ENCODE data around the gene SLC16A12.

Gene SLC16A12

GRCh38 chr10:89563311-89563710 is 27.9 kb upstream of the SLC16A12 start:
- Histone ChIP-seq H3K4me2 (no peak overlapping the region), H3K27me3 (ENCODE audit: insufficient read depth, low read depth) (no peaks in the 10 kb centered on the region), H3K79me2 (ENCODE audit: insufficient read depth, low read depth) (no peaks in the 10 kb centered on the region), H3K4me3 (IDR thresholded peaks at IDR 0.05; ENCODE audit: insufficient read depth, low read depth, low read length) (no peak overlapping the region), H2AFZ (ENCODE audit: low read depth) (no peak overlapping the region), H3K27ac (no peak overlapping the region), H4K20me1 (ENCODE audit: insufficient read depth) (no peaks in the 10 kb centered on the region), H3K9ac (no peak overlapping the region), H3K36me3 (ENCODE audit: insufficient read depth) (no peaks in the 10 kb centered on the region), H3K4me1 (ENCODE audit: low read depth, poor library complexity, severe bottlenecking) (no peaks in the 10 kb centered on the region)
- TF ChIP-seq CTCF (conservative IDR thresholded peaks at IDR 0.05; ENCODE audit: low read depth, low read length): no peak

GRCh38 chr10:89556600-89556999 is 21.2 kb upstream of the SLC16A12 start:
- H3K4me3 ChIP-seq (IDR thresholded peaks at IDR 0.05; ENCODE audit: insufficient read depth, low read depth, low read length): no peak overlapping the region
- H3K4me2 ChIP-seq: no peak overlapping the region
- no peaks in the 10 kb centered on the region for H3K4me1 ChIP-seq (ENCODE audit: low read depth, poor library complexity, severe bottlenecking)
- no peaks in the 10 kb centered on the region for H3K36me3 ChIP-seq (ENCODE audit: insufficient read depth)
- no peaks in the 10 kb centered on the region for H3K79me2 ChIP-seq (ENCODE audit: insufficient read depth, low read depth)
- H3K9ac ChIP-seq: no peak overlapping the region
- H3K27me3 ChIP-seq (ENCODE audit: insufficient read depth, low read depth): no peaks in the 10 kb centered on the region
- no peak overlapping the region for H3K27ac ChIP-seq
- no peaks in the 10 kb centered on the region for H4K20me1 ChIP-seq (ENCODE audit: insufficient read depth)
- TF ChIP-seq CTCF (conservative IDR thresholded peaks at IDR 0.05; ENCODE audit: low read depth, low read length): no peak
- no peak overlapping the region for H2AFZ ChIP-seq (ENCODE audit: low read depth)

DNA sequence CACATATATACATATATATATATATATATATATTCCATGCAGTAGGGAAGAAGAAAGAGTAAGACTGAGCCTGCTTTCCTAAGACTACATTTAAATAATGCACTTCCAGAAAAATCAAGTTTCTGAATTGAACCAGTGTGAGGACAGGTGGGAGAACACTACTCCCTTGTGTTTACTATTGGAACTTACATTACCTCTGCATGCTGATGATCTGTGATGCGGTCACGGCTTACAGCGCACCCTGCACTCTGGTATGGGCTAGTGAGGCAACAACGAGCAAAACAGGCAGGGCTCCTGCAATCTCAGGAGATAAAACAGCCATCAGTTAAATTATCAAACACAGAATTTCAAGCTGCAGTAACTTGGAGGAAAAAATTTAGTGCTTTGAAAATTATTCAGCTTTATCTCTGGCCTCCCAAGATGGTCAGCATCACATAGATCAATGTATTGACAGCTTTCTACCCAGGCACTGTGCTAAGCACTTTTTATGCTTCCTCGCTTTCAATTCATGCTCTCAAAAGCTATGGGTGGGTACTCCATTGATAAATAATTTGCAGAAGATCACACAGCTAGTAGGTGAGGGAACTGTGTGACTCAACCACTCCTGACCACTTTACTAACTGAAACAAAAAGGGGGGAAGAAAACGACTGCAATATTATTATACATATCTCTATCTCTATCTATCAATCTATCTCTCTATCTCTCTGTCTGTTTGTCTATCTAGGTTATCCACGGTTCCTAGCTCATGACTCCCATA is 20.5 kb upstream of the SLC16A12 start:
- Histone ChIP-seq H4K20me1 (ENCODE audit: insufficient read depth) (no peaks in the 10 kb centered on the region), H3K4me1 (ENCODE audit: low read depth, poor library complexity, severe bottlenecking) (no peaks in the 10 kb centered on the region), H3K4me2 (no peak overlapping the region), H3K4me3 (IDR thresholded peaks at IDR 0.05; ENCODE audit: insufficient read depth, low read depth, low read length) (no peak overlapping the region), H3K36me3 (ENCODE audit: insufficient read depth) (no peaks in the 10 kb centered on the region), H2AFZ (ENCODE audit: low read depth) (no peak overlapping the region), H3K79me2 (ENCODE audit: insufficient read depth, low read depth) (no peaks in the 10 kb centered on the region), H3K27me3 (ENCODE audit: insufficient read depth, low read depth) (no peaks in the 10 kb centered on the region), H3K27ac (no peak overlapping the region), H3K9ac (no peak overlapping the region)
- no peak for TF ChIP-seq CTCF (conservative IDR thresholded peaks at IDR 0.05; ENCODE audit: low read depth, low read length)

- H3K27ac ChIP-seq: no peak overlapping the region
- no peak overlapping the region for H3K4me3 ChIP-seq (IDR thresholded peaks at IDR 0.05; ENCODE audit: insufficient read depth, low read depth, low read length)
- H3K36me3 ChIP-seq (ENCODE audit: insufficient read depth): no peaks in the 10 kb centered on the region
- H2AFZ ChIP-seq (ENCODE audit: low read depth): no peak overlapping the region
- H4K20me1 ChIP-seq (ENCODE audit: insufficient read depth): no peaks in the 10 kb centered on the region
- no peaks in the 10 kb centered on the region for H3K79me2 ChIP-seq (ENCODE audit: insufficient read depth, low read depth)
- H3K4me2 ChIP-seq: no peak overlapping the region
- no peaks in the 10 kb centered on the region for H3K4me1 ChIP-seq (ENCODE audit: low read depth, poor library complexity, severe bottlenecking)
- no peak for TF ChIP-seq CTCF (conservative IDR thresholded peaks at IDR 0.05; ENCODE audit: low read depth, low read length)
- no peak overlapping the region for H3K9ac ChIP-seq
- H3K27me3 ChIP-seq (ENCODE audit: insufficient read depth, low read depth): no peaks in the 10 kb centered on the region
Measured at GRCh38 chr10:89554433-89554832, 19.0 kb upstream of the SLC16A12 start.
